ENCODE measurements around the gene PHYHIPL. TPM values are rescaled to one million over a fixed set of nuclear protein-coding genes. Genes with fewer than 3 reads are reported as not detected.

The PHYHIPL gene
- total RNA-seq, 2 experiments from 2014 or later = not detected

GRCh38 chr10:59279476-59279875 lies 103.0 kb downstream of the PHYHIPL start:
- Mint-ChIP-seq H3K27ac (no peak overlapping the region), H3K4me1 (no peaks in the 10 kb centered on the region), H3K36me3 (ENCODE audit: low read depth) (no peaks in the 10 kb centered on the region), H3K9me3 (no peaks in the 10 kb centered on the region), H3K4me3 (no peak overlapping the region), H3K27me3 (no peaks in the 10 kb centered on the region)
- ChIA-PET POLR2A (no interaction called here), CTCF (no interaction called here)
- no peak for DNase-seq

DNA sequence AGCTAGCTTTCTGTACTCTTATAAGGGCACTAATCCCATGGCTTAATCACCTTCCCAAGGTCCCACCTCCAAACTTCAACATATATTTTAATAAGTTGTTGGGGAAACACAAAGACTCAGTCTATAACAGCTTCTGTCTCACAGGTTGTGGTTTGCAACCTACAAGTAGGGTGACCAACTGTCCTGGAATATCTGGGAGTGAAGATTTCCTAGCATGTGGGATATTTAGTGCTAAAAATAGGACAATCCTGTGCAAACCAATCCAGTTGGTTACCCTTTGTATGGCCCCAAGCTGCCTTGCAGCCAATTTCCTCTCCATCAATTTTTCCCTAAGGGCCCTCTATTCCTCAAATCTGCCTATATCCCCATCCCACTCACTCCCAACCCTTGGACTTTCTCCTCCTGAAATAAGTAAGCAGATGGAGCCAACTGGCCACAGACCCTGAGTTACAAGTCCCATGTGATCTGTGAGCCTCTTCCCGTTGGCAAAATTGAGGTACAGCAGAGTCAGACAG lies 103.6 kb downstream of the PHYHIPL start:
- no peak for DNase-seq
- H3K4me3 Mint-ChIP-seq = no peak overlapping the region
- no peak overlapping the region for H3K27ac Mint-ChIP-seq
- H3K27me3 Mint-ChIP-seq = no peaks in the 10 kb centered on the region
- H3K4me1 Mint-ChIP-seq = no peaks in the 10 kb centered on the region
- ChIA-PET CTCF (no interaction called here), POLR2A (no interaction called here)
- no peaks in the 10 kb centered on the region for H3K36me3 Mint-ChIP-seq (ENCODE audit: low read depth)
- peaks cover 2% of the 10 kb centered on the region for H3K9me3 Mint-ChIP-seq

DNA sequence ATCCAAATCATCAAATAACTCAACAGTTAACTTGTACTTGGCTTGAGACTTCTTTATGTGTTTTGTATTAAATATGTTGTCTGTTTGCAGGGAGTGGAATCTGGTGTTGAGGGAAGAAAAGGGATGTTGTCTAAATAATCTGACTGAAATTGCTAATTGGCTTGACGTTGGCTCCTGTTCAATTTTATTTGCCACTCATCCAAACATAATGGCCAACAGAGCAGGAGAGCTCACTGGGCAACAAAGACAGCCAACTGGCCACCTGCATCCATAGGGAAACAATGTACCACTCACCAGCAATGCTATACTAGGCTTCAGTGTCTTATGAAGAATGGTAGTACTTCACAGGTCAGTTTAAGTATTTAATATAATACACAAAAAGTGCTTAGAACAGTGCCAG lies 105.4 kb downstream of the PHYHIPL start:
- no peaks in the 10 kb centered on the region for H3K27me3 Mint-ChIP-seq
- no peaks in the 10 kb centered on the region for H3K4me1 Mint-ChIP-seq
- H3K36me3 Mint-ChIP-seq (ENCODE audit: low read depth) = no peaks in the 10 kb centered on the region
- POLR2A ChIA-PET = no interaction called here
- H3K9me3 Mint-ChIP-seq = peaks cover 2% of the 10 kb centered on the region
- no peak overlapping the region for H3K4me3 Mint-ChIP-seq
- no peak for DNase-seq
- no peak overlapping the region for H3K27ac Mint-ChIP-seq
- CTCF ChIA-PET = no interaction called here

GRCh38 chr10:59283456-59284091 lies 107.1 kb downstream of the PHYHIPL start:
- H3K27ac Mint-ChIP-seq = no peak overlapping the region
- no peaks in the 10 kb centered on the region for H3K36me3 Mint-ChIP-seq (ENCODE audit: low read depth)
- DNase-seq = no peak
- no peaks in the 10 kb centered on the region for H3K27me3 Mint-ChIP-seq
- peaks cover 2% of the 10 kb centered on the region for H3K9me3 Mint-ChIP-seq
- ChIA-PET CTCF (no interaction called here), POLR2A (no interaction called here)
- H3K4me1 Mint-ChIP-seq = no peaks in the 10 kb centered on the region
- H3K4me3 Mint-ChIP-seq = no peak overlapping the region

DNA sequence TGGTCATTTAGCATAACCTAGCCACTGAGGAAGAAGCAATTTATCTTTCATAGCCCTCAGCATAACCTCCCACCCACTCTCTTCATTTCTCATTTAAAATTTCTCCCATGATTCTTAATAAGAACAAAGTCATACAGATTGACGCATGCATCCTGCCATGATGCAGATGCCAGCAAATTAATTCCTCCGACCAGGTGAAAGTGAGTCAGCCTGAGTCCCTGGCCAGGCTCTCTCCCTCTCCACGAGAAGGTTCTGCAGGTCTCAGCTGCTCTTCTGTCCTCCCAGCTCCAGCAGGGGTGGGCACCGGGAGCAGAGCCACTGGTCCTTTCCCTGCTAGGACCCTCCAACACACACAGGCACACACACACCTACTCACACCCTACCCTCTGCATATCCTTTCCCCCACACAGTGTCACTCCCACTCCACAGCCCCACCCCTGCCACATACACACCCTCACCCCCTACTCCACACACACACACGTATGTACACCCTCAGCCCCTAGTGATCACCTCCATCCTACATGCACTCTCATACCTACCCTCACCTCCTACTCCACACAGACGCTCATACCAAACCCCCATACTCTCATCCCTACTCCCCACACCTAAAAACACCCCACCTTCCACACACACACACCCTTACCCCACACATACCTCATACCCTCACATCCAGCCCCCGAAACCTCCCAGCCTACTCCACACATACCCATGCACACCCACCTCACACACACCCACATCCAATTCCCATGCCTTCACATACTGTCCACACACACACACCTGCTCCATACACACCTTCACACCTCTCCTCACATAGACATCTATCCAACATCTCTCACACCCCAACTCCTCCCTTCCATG lies 107.9 kb downstream of the PHYHIPL start:
- no peaks in the 10 kb centered on the region for H3K4me1 Mint-ChIP-seq
- POLR2A ChIA-PET = no interaction called here
- H3K27me3 Mint-ChIP-seq = no peaks in the 10 kb centered on the region
- no peak overlapping the region for H3K4me3 Mint-ChIP-seq
- DNase-seq = no peak
- no peak overlapping the region for H3K27ac Mint-ChIP-seq
- peaks cover 2% of the 10 kb centered on the region for H3K9me3 Mint-ChIP-seq
- H3K36me3 Mint-ChIP-seq (ENCODE audit: low read depth) = no peaks in the 10 kb centered on the region
- CTCF ChIA-PET = no interaction called here

- Mint-ChIP-seq H3K27me3 (no peaks in the 10 kb centered on the region), H3K36me3 (ENCODE audit: low read depth) (no peaks in the 10 kb centered on the region), H3K4me3 (no peak overlapping the region), H3K27ac (no peak overlapping the region), H3K4me1 (no peaks in the 10 kb centered on the region), H3K9me3 (peaks cover 2% of the 10 kb centered on the region)
- ChIA-PET CTCF (no interaction called here), POLR2A (no interaction called here)
- no peak for DNase-seq
These were observed 108.6 kb downstream of the PHYHIPL start for GRCh38 chr10:59285073-59285472.

DNA sequence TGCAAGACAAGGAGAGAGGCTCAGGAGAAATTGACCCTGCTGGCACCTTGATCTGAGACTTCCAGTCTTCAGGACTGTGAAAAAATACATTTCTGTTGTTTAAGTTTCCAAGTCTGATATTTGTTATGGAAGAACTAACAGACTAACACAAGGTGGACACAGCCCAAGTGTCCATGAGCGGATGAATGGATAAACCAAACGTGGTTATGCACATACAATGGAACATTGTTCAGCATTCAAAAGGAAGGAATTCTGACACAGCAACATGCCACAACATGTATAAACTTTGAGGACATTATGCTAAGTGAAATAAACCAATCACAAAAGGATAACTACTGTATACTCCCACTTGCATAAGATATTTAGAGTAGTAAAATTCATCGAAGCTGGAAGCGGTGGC lies 109.4 kb downstream of the PHYHIPL start:
- Mint-ChIP-seq H3K9me3 (peaks cover 2% of the 10 kb centered on the region), H3K36me3 (ENCODE audit: low read depth) (no peaks in the 10 kb centered on the region), H3K27me3 (no peaks in the 10 kb centered on the region), H3K27ac (no peak overlapping the region), H3K4me3 (no peak overlapping the region), H3K4me1 (no peaks in the 10 kb centered on the region)
- CTCF ChIA-PET = no interaction called here
- POLR2A ChIA-PET = no interaction called here
- DNase-seq = no peak

GRCh38 chr10:59287587-59288255 lies 111.3 kb downstream of the PHYHIPL start:
- no peaks in the 10 kb centered on the region for H3K36me3 Mint-ChIP-seq (ENCODE audit: low read depth)
- H3K9me3 Mint-ChIP-seq = peaks cover 3% of the 10 kb centered on the region
- ChIA-PET CTCF (interaction anchor here (0.6 to 0.7 kb wide), 2 partner anchors 92 to 263 kb away, joined by 4 read pairs; no protein-coding TSS in a partner anchor), POLR2A (no interaction called here)
- no peaks in the 10 kb centered on the region for H3K27me3 Mint-ChIP-seq
- H3K27ac Mint-ChIP-seq = no peak overlapping the region
- no peak for DNase-seq
- H3K4me3 Mint-ChIP-seq = no peak overlapping the region
- H3K4me1 Mint-ChIP-seq = no peaks in the 10 kb centered on the region

- peaks cover 2% of the 10 kb centered on the region for H3K9me3 Mint-ChIP-seq
- ChIA-PET CTCF (no interaction called here), POLR2A (no interaction called here)
- H3K4me3 Mint-ChIP-seq = no peak overlapping the region
- no peak overlapping the region for H3K27ac Mint-ChIP-seq
- no peak for DNase-seq
- no peaks in the 10 kb centered on the region for H3K4me1 Mint-ChIP-seq
- H3K27me3 Mint-ChIP-seq = no peaks in the 10 kb centered on the region
- H3K36me3 Mint-ChIP-seq (ENCODE audit: low read depth) = no peaks in the 10 kb centered on the region
These were observed 113.4 kb downstream of the PHYHIPL start for GRCh38 chr10:59289853-59290252.

DNA sequence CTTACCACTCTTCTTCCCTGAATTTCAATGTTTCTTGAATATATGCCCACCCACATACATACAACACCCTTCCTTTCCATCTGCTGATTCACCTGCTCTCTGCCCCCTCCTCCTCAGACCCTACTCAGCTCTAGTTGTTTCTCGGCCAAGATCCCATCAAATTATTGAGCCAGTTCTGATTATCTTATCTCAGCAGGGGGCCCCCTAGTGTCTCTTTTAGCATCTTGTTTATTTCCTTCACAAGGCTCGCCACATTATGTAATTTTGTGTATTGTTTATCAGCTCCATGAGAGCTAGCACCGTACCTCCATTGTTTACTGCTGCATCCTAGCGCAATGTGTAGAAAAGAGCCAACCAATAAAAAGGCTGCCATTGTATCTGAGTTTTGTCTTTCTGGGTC lies 114.0 kb downstream of the PHYHIPL start:
- POLR2A ChIA-PET = no interaction called here
- Mint-ChIP-seq H3K27me3 (no peaks in the 10 kb centered on the region), H3K27ac (no peak overlapping the region), H3K4me3 (no peak overlapping the region), H3K36me3 (ENCODE audit: low read depth) (no peaks in the 10 kb centered on the region), H3K9me3 (peaks cover 2% of the 10 kb centered on the region), H3K4me1 (no peaks in the 10 kb centered on the region)
- CTCF ChIA-PET = no interaction called here
- DNase-seq = no peak

Other genes with a start within 250 kb of the PHYHIPL start
- not detected for gene FAM13C, start 185.9 kb downstream of the PHYHIPL start, total RNA-seq

All from activated CD4-positive, alpha-beta memory T cell treated with anti-CD3 and anti-CD28 coated beads, Interleukin-2, amount 10 ng/mL, durations not matched to agents 7 days and 5 days (primary cell).